K562 (cell line): Measurements from ENCODE around the gene CSNK1D. TPM values are rescaled to one million over a fixed set of nuclear protein-coding genes. Genes with fewer than 3 reads are reported as not detected.

ENCODE experiments used
- CBX8 ChIP-seq: fragments of 200-600 bp; sonication (generic); IDR thresholded peaks from 2 replicates; pipeline ENCODE4 v1.6.1; 2012; ENCODE audit warnings: borderline replicate concordance, mixed run types, low read depth, mild to moderate bottlenecking, moderate library complexity, mixed read lengths, low read length, control low read depth, inconsistent platforms; ENCODE audit not compliant: poor library complexity, severe bottlenecking; ENCODE audit errors: extremely low read depth
- CCNT2 ChIP-seq: IDR thresholded peaks from 2 replicates; pipeline ENCODE4 v1.6.1; 2011; ENCODE audit warnings: borderline replicate concordance, low read depth, mild to moderate bottlenecking, moderate library complexity, mixed read lengths, low read length; ENCODE audit not compliant: insufficient read length; ENCODE audit errors: extremely low read depth
- E2F4 ChIP-seq: sonication (generic); formaldehyde crosslinking; IDR thresholded peaks from 2 replicates; pipeline ENCODE4 v1.8.0; 2022; ENCODE audit warnings: mild to moderate bottlenecking, low read depth, missing genetic modification reagents
- HINFP ChIP-seq: fragments of 450-650 bp; conservative IDR thresholded peaks from 2 replicates; pipeline ENCODE4 v1.6.1; 2016; ENCODE audit warnings: missing genetic modification characterization, low read depth, mild to moderate bottlenecking, control low read depth, missing compliant biosample characterization
- KAT7 ChIP-seq: sonication (generic); formaldehyde crosslinking; IDR thresholded peaks from 2 replicates; pipeline ENCODE4 v1.8.0; 2022; ENCODE audit warnings: missing genetic modification reagents, mild to moderate bottlenecking, borderline replicate concordance
- PTBP1 ChIP-seq: fragments of 200-400 bp; formaldehyde crosslinking; IDR thresholded peaks from 2 replicates; pipeline ENCODE4 v1.6.1; 2017; ENCODE audit warnings: low read depth, low read length
- SRSF9 ChIP-seq: fragments of 200-400 bp; formaldehyde crosslinking; IDR thresholded peaks from 2 replicates; pipeline ENCODE4 v1.6.1; 2017; ENCODE audit warnings: low read depth, low read length, borderline replicate concordance
- TFAM ChIP-seq: fragments of 250-450 bp; sonication (Bioruptor Pico); conservative IDR thresholded peaks from 2 replicates; pipeline ENCODE4 v1.5.0; 2021; ENCODE audit warnings: mild to moderate bottlenecking, moderate library complexity
- ZBTB40 ChIP-seq, 2 experiments: fragments of 450-650 bp in 1 of 2; sonication (generic) in 1 of 2; formaldehyde crosslinking in 1 of 2; IDR thresholded peaks; 2 replicates each; pipeline versions ENCODE4 v1.7.1 to v1.9.0; 2016 to 2022; ENCODE audit warnings: inconsistent platforms in 1 of 2, mild to moderate bottlenecking in 1 of 2, missing genetic modification reagents in 1 of 2
- ZFP36 ChIP-seq: fragments of 150-350 bp; IDR thresholded peaks from 2 replicates; pipeline ENCODE4 v1.6.1; 2018; ENCODE audit warnings: low read length, low read depth; ENCODE audit not compliant: partially characterized antibody
- ZNF77 ChIP-seq: fragments of 250-450 bp; sonication (Bioruptor Pico); IDR thresholded peaks from 2 replicates; pipeline ENCODE4 v1.5.0; 2020
- polyA plus RNA-seq, 8 experiments: library from polyadenylated mRNA; depleted of rRNA in 4 of 8; stranded (reverse) in 5 of 8; unstranded in 3 of 8; fragments of >200 nt; fragmentation: Nextera tagmentation in 2 of 8; fragmentation: Illumina TruSeq in 1 of 8; extraction: Ambion mirVana in 2 of 8; extraction: Trizol in 1 of 8; gene quantifications; 2 replicates each; pipeline versions ENCODE4 v1.2.1 to v1.2.3, GENCODE V29; 2011 to 2014; ENCODE audit warnings: inconsistent platforms in 1 of 8, missing spikeins in 1 of 8
- total RNA-seq, 7 experiments: library from RNA; depleted of rRNA in 6 of 7; stranded (reverse); fragments of >200 nt in 6 of 7; fragmentation: Illumina TruSeq in 2 of 7; extraction: Trizol in 2 of 7; gene quantifications; 2 replicates each; pipeline versions ENCODE4 v1.2.1 to v1.2.3, GENCODE V29; 2011 to 2021; ENCODE audit warnings: low replicate concordance in 1 of 7

The CSNK1D gene
- total and polyA plus RNA-seq, 9 of the 15 experiments (the other 6 are each of a cell fraction or from before 2014, with no cell fraction given), result 6.5 to 133 (median 41.3) TPM

GRCh38 chr17:82217530-82218204, 55.8 kb downstream of the CSNK1D start (continued):
- TF ChIP-seq HINFP, result no peak
- no peak for TF ChIP-seq CCNT2
- no peak for TF ChIP-seq ZFP36
- TF ChIP-seq E2F4 (CRISPR knock-in tag), result no peak
- 0 out of 2 replicates have a peak, but pooled peaks have one; percentile 47 for TF ChIP-seq KAT7
- TF ChIP-seq PTBP1, result no peak
- no peak for TF ChIP-seq SRSF9
- TF ChIP-seq CBX8, result no peak
- TF ChIP-seq TFAM, result no peak
- no peak for TF ChIP-seq ZBTB40 (IDR thresholded peaks at IDR 0.05)
- TF ChIP-seq ZBTB40 (CRISPR knock-in tag; IDR thresholded peaks at IDR 0.05), result no peak
- TF ChIP-seq ZNF77, result no peak
